GM21381 (cell line): Measurements from ENCODE around the gene FCGBP.
"Not testable (repeated sequence)": the region's sequence is repeated elsewhere in the genome, so short reads cannot be mapped to it uniquely, and the experiment has no call there.

Experiments used
- ATAC-seq: cut with Tn5 transposase; IDR thresholded peaks from one replicate; pipeline ENCODE4 v1.9.1; 2021; ENCODE audit warnings: mild to moderate bottlenecking, moderate library complexity; ENCODE audit not compliant: unreplicated experiment

The FCGBP gene

DNA sequence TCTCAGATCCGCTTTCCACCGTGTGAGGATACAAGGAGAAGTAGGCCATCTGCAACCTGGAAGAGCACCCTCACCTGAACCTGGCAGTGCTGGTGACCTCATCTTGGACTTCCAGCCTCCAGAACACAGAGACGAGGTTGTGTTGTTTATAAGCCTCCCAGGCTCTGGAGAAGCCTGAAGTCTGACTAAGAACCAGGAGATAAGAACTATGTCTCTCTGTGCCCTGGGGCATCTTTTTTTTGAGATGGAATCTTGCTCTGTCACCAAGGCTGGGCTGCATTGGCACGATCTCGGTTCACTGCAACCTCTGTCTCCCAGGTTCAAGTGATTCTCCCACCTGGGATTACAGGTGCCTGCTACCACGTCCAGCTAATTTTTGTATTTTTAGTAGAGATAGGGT lies 14.5 kb downstream of the FCGBP start:
- no peak for ATAC-seq

DNA sequence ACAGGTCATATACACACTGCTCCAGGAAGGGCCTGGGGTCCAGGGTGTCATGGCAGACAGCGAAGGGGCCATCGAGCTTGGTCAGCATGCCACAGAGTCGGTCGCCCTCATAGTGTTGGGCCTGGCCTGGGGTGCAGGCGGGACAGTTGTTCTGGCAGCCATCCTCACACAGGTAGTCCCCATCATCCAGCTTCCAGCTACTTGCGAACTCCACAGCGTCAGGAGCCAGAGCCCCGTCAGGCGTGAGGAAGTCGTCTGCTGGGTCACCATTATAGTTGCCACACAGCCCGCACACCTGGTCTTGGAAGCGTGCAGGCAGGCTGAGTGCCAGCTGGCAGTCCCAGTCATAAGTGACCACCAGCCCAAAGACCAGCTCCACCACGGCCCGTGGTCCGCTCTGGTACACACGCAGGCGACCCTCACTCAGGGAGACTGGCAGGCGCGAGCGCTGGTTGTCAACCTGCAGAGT lies 16.2 kb downstream of the FCGBP start:
- no peak for ATAC-seq

DNA sequence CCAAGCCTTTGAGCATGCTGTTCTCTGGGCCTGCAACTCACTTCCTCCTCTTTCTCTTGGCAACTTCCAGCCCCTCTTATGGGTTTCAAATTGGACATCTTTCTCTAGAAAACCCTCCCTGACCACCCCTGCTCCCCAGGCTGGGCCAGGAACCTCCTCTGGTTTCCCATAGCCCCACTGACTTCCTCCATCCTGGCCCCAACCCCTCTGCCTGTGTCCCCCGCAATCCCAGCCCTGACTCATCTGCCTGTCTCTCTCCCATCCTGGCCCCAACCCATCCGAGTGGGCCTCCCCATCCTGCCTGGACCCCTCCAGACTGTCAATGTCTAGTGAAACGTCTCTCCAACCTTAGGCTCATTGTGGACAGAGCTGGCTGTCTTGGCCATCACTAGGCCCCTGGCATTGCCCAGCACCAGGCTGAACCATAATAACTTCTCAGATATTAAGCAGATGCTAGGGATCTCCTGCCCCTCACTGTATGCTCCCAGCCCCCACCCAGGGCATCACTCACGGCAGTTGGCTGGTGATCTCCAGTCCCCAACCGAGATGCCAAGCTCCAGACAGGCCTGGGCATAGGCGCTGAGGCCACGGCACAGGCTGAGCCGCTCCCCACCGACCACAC lies 16.8 kb downstream of the FCGBP start:
- no peak for ATAC-seq

DNA sequence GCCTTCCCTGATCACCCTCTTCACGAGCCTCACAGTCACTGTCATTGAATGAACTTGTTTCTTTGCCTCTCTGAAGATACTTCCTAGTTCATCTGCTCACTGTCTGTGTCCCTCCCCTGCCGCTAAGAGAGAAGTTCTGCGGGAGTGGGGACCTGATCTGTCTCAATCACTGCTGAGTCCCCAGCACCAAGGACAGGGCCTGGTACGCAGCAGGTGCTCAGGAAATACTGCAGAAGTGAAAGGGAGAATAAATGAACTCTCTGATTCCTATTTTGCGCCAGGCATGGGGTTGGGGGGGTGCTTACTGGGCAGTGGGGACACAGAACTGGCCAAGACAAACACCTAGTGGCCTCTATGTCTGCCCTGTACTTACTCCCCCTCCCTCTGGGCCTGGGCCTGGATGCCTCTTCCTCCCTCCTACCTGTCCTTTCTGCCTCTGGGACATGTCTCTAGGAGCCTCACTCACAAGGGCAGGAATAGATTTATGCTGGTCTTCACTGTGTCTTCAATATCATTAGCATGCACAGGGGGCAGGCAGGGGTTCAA lies 17.5 kb downstream of the FCGBP start:
- ATAC-seq, result no peak

DNA sequence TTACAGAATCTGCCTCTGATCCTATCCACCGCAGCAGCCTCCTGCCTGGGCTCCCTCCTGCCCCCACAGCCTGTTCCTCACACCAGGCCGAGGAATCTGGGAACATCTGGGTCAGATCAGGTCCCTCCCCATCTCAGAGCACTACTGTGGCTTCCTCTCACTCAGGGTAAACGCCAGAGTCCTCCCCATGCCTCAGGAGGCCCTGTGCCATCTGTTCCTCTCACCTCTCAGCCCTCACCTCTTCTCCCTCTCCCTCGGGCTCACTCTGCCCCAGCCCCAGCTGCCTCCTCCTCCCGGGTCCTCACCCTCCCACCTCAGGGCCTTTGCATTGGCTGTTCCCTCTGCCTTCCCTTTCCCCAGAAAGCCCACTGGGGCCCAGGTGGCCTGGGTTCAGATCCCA lies 18.2 kb downstream of the FCGBP start:
- ATAC-seq, result no peak

DNA sequence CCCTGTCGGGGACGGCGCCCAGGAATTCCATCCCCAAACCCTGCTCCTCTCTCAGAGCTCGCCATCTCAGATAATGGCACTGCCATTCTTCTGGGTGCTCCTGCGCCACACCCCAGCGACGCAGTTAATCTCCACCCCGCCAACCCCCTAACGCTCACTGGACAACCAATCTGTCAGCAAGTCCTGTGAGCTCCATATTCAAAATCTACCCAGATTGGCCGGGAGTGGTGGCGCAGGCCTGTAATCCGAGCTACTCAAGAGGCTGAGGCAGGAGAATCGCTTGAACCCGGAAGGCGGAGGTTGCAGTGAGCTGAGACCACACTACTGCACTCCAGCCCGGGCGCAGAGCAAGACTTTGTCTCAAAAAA lies 18.6 kb downstream of the FCGBP start:
- no peak for ATAC-seq

DNA sequence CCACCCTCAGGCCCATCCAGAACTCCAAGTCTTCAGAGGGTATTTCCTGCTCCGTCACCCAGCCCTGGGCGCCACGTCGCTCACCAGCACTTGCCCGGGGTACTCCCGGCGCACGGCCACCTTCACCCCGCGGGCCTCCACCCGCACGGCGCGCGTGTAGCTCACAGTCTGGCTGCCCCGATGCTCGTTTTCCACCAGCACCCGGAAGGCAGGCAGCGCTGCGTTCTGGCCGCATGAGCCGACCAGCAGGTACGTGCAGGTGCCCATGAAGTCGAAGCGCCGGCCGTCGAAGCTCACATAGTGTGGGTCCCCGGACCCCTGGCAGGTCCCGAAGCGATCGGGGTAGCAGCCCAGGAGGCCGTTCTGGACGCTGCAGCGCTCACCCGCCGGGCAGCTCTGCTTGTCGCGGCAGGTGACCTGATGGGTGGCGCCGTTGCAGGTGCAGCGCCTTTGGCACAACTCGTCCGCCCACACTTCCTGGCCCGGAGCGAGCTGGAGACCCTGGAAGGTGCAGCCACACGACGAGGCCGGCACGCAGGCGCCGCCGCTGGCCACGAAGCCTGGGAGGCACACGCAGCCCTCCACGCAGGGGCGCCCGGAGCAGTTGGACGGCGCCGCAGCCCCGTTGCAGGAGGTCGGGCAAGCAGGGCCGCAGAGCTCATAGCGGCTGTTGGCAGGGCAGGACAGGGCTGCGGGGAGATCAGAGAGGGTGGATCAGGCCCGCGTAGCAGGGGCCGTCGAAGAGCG lies 19.2 kb downstream of the FCGBP start:
- no peak for ATAC-seq

DNA sequence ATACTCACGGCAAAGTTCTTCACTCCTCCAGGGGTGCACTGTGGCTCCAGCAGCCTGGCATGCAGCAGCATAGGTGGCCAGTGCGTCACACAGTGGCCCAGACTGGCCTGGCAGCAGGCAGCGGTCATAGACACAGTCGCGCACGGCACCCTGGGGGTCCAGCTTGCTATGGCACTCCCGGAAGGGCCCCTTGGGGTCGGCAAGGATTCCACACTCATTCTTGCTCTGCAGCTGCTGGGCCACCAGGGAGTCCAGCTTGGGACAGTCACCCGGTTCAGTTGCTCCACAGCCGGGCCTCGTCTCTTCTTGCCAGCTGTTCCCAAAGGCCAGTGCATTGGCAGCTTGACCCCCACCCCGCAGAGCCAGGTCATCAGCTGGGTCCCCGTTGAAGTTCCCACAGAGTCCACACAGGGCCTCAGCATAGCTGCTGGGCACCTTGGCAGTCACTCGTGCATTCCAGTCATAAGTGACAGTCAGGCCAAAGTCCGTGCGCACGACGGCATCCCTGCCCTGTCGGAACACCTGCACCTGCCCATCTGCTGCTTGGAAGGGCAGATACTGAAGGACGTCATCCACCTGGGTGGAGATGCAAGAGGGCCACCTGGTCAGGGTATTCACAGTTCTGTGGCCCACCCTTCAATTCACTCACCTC lies 20.6 kb downstream of the FCGBP start:
- no peak for ATAC-seq

DNA sequence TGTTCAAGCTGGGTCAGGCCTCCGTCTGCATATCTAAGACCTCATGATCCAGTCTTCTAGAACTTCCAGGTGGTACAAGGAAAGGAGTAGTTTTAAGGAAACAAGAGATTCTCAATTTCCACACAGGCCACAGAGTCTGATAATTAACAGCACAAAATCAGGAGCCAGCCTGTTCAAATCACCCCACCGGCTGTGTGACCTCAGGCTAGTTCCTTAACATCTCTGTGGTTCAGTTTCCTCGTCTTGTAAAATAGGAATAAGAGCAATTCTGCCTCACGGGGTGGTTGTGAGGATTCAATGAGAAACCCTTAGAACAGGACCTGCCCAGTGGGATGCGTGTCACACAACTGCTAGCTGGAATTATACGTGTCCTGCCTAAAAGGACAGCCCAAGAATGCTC lies 25.6 kb downstream of the FCGBP start:
- no peak for ATAC-seq

DNA sequence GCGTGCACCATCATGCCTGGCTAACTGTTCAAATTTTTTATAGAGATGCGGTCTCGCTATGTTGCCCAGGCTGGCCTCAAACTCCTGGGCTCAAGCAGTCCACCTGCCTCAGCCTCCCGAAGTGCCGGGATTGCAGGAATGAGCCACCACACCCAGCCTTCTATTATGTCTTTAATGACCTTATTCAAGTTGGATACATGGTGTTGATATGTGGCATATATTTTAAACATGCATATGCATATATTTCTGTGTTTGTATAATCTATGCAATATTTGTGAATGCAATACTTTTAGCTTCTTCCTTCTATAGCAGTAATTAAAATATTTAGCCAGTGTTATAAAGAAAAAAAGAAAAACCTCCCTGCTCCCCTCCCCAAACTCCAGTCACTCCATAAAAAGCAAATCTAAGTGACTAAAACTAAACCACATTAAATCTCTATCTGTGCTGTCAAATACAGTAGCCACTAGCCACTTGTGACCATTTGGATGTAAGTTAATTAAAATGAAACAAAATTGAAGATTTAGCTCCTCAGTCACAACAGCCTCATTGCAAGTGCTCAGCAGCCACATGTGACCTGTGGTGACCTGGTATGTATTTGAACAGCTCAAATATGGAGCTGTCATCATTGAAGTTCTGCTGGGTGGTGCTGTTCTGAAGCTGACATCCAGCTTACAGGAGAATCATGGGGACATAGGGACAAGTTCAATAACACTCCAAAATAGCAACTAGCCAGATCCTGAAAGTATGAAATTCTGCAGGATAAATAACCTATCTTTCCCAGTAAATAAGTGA lies 27.4 kb downstream of the FCGBP start:
- ATAC-seq, result no peak

DNA sequence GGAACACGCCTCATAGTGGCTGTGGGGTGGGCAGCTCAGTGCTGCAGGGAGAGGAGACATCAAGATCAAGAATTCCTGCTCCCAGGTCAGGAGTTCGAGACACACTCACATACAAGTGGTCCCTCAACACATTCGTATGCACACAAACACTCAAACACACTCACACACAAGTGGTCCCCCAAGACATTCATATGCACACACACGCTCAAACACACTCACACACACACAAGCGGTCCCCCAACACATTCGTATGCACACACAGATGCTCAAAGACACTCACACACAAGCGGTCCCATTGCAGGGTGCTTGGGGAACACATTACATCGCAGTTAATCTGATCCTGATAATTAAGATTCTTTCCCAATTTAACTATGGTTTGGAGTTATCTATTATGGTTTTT lies 28.2 kb downstream of the FCGBP start:
- no peak for ATAC-seq

DNA sequence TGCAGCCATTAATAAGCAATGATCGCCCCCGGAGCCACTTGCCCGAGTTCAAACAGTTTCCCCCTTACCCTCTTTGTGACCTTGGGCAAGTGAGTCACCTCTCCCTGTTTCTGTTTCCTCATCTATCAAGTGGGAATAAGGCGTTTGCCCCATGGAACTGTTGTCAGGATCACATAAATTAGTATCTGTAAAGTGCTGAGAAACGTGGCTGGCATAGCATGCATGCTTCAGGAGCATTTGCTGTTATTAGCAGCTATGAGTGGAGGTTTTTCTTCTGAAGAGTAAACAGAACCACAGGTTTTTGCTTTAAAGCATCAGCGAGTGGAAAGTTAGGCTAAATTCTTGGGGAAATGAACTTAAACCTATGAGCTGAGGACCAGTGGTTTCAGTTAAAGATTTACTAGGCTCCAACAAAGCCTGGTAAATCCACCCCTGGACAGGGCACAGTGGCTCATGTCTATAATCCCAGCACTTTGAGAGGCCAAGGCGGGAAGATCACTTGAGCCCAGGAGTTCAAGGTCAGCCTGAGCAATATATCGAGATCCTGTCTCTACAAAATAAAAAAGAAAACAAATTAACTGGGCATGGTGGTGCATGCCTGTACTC lies 30.8 kb downstream of the FCGBP start:
- ATAC-seq, result not testable (repeated sequence)

DNA sequence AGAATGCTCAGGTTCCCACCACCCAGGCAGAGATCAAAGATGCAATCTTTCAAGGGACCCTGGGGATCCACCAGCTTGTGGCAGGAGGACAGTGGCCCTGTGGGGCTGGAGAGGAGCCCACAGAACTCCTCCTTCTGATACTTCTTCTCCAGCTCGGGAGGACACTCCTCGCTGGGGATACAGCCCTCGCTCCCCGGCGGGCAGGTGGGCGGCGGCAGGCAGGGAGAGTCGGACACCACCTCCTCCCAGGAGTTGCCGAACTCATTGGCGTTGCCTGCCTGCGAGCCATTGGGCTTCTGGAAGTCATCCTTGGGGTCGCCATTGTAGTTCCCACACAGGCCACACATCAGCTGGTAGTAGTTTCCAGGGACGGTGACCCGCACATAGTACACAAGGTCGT lies 32.1 kb downstream of the FCGBP start:
- ATAC-seq, result not testable (repeated sequence)

DNA sequence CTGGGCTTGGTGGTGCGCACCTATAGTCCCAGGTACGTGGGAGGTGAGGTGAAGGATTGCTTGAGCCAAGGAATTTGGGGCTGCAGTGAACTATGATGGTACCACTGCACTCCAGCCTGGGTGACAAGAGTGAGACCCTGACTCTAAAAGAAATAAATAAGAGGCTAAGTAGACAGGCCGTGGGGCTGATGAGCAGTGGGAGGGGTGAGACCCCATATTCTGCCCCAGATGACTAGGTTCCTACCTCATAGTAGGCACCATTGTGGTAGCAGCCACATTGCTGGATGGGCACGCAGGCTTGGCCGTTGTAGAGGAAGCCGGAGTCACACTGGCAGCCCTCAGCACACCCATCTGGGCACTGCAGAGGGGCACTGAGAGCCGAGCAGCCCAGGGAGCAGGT lies 32.8 kb downstream of the FCGBP start:
- ATAC-seq, result not testable (repeated sequence)

DNA sequence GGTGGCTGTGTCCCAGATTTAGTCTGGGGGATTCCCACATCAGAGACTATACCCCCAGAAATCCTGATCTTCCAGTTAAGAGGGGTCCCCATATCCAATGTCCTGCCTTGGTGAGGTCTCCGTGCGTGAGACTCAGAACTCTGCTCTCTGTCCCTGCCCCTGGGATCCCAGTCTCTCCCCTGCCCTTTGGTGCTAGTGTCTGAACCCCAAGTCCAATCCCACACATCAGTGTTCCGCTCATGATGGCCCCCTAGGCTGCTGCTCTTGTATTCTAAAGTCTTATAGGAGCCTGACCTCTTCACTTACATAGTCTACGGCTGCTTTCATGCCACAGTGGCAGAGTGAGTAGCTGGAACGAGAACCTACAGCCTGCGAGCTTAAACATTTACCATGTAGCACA lies 35.6 kb downstream of the FCGBP start:
- ATAC-seq, result not testable (repeated sequence)

DNA sequence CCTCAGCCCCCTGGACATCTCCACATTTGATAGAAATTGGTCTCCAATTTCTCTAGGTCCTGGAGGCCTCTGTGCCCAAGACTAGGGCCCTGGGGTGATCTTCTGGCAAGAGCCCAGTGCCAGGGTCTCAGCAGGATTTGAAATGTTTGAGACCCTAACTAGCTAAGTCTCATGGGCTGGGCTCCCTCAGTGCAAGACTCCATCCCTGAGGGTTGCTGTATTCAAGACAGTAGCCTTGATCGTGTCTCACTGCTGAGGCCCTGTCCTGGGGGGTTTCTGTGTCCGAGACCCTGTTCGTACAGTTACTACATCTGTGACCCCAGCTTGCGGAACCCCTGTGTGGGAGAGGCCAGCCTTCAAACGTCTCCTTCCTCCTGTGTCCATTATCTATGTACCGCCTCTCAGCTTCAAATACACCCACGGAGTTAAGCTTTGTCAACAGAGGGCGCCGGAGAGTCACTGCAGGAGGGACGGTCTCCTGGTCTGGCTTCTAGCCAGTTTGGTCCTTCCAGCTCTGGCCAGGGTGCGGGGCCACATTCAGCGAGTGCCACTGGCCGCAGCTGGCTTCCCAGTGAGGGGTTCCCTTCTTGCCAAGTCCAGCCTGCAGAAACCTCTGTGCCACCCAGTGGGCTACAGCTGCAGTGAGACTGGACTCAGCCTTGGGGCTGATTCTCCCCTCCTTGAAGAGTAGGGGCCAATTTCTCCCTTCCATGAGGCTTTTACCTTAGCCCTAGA lies 36.8 kb downstream of the FCGBP start:
- not testable (repeated sequence) for ATAC-seq

DNA sequence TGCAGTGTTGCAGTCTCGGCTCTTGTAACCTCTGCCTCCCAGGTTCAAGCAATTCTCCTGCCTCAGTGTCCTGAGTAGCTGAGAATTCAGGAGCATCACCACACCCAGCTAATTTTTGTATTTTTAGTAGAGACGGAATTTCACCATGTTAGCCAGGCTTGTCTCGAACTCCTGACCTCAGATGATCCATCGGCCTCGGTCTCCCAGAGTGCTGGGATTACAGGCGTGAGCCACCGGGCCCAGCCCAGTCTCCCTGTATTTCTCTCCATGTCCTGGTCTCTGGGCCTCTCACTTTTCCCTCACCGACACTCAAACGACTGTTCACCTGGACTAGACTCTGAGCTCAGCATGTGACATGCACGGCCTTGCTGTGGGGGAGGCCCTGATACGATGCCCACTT lies 39.3 kb downstream of the FCGBP start:
- not testable (repeated sequence) for ATAC-seq

DNA sequence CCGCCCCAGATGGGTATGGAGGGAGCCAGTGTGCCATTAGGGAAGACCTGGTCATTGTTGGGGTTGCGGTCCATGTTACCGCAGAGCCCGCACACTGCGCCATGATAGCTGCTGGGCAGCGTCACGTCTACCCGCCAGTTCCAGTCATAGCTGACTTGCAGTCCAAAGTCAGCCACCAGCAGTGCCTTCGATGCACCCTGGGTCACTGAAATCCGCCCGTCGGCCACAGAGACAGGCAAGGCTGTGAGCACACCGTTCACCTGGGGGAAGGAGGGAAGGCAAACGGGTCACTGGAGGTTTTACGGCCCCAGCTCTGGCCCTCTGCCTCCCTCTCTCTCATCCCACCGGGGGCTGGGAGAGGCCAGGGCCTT lies 40.2 kb downstream of the FCGBP start:
- not testable (repeated sequence) for ATAC-seq

DNA sequence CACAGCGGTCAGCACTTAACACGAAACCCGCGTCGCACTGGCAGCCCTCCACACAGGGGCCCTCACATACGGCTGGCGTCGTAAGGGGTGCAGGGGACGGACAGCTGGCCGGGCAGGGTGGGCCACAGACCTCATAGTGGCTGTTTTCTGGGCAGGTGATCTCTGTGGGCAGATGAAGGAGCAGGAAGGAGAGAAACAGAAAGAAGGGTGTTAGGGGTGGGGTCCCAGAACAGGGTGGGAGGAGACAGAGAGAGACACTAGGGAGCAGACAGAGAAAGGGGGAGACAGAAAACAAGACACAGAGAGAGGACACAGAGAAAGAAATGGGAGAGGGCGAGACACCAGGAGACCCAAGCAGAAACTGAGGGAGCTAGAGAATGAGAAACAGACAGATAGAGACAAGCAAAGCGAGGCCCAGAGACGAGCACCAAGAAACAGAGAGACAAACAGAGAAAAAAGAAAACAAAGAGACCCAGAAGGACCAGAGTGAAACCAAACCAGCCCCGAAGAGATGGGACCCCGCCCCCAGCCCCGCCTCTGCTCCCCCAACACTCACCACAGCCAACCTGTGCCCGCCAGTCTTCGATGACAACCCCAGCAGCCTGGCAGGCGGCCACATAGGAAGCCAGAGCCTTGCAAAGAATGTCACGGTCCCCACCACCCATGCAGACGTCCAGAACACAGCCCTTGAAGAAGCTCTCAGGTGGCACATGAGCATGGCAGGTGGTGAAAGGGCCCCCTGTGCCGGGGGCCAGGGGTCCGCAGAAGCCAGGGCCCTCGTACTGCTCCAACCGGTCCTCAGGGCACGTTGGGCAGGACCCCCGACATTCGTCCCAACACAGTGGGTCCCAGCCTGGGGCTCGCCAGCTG lies 40.8 kb downstream of the FCGBP start:
- not testable (repeated sequence) for ATAC-seq
